ENCODE results near the gene TIAL1.

DNA sequence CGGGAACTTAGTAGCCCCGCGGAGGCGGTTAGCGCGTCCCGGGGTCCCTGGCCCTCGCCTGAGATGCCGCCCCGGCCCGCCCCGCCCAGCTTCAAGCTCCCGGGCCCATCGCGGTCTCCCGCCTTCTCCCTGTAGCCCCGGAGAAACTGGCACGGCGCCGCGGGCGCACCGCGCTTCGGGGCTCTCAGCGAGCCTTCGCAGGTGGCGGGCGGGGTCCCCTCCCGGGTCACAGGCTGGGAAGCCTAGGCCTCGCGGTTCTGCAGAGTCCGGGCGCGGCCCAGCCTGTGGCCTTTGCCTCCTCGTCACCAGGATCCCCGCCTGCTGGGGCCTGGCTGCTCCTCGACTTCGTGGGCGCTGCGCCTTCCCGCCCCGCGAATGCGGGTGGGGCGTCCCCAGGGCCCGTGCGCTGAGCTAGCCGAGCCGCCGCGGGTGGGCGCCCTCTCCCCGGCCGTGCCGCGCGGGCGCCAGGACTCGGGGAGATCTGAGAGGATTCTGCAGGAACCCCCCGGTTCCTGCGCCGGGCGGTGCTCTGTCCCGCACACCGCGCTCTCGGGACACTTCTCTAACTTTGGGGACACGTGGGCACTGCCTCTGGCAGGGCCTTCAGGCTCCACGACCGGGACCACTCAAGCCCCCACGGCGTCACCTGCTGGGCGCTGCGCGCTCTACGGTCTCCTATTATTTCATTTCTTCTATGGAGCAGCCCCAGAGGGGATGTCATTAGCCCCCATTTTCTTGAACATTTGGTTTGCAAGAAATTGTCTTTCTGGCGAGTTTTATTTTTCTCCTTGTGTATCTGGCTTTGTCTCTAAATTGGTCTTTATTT, 53.6 kb downstream of the TIAL1 start:
- TF ChIP-seq POLR2A (IDR thresholded peaks at IDR 0.05): no peak
- TF ChIP-seq CTCF (IDR thresholded peaks at IDR 0.05): no peak

Measured in testis (tissue), 2 donors.